ENCODE results near the gene MRPL43.
"Not testable (repeated sequence)": the region's sequence is repeated elsewhere in the genome, so short reads cannot be mapped to it uniquely, and the experiment has no call there.

MRPL43 gene

DNA sequence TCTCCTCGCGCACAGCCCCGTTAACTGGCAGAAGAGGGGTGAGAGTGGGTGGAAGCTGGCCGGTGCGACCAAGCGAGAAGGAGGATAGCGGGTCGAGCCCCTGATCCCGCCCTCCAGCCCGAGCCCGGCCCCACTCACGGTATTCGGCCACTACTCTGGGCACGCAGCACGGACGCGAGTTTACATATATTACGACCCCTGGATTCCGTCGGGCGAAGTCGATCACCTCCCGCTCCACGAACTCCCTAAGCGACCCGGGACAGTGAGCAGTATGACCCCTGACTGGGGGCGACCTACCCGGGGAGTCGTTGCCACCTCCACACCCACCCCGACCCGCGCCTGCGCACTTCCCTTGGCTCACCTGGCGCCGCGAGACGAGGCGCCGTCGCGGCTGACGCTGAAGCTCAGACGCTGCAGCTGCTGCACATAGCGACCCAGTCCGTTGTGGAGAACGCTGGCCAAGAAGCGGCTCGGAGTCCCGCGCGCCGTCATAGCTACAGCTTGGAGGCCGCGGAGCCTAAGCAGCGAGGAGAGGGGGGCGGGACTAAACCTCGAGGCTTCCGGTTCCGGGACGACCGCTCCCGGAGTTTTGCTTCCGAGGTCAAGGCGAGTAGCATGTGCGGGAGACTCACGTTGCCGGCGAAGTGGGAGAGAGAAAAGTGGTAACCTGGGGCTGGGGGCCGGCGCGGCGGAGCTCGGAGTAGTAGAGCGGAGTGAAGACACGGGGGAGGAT is at the start of gene MRPL43, which contains the start of gene TWNK:
Gene MRPL43 (minus strand): TSS at position 546 of the 733 bp plus-strand sequence. CDS start 54 bp downstream, at position 492.
Gene TWNK (plus strand): TSS at position 592 of the 733 bp plus-strand sequence. CDS start 668 bp downstream, outside the sequence.
- DNase-seq: peak; percentile 94

DNA sequence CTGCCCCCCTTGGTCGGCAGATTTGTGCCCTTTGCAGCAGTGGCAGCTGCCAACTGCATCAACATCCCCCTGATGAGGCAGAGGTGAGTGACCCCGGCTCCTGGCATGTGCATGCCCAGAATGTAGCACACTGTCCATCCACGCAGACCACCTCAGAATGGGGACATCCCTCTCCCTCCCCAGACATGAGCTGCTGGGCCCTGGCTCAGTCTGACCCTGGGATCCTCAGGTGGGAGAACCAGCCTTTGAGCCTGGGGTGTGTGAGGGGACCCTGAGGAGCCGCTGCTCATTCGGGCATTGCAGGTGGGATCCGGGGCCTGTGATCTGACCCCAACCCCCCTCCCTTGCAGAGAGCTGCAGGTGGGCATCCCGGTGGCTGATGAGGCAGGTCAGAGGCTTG is 49.4 kb upstream of the MRPL43 start:
- DNase-seq: no peak

DNA sequence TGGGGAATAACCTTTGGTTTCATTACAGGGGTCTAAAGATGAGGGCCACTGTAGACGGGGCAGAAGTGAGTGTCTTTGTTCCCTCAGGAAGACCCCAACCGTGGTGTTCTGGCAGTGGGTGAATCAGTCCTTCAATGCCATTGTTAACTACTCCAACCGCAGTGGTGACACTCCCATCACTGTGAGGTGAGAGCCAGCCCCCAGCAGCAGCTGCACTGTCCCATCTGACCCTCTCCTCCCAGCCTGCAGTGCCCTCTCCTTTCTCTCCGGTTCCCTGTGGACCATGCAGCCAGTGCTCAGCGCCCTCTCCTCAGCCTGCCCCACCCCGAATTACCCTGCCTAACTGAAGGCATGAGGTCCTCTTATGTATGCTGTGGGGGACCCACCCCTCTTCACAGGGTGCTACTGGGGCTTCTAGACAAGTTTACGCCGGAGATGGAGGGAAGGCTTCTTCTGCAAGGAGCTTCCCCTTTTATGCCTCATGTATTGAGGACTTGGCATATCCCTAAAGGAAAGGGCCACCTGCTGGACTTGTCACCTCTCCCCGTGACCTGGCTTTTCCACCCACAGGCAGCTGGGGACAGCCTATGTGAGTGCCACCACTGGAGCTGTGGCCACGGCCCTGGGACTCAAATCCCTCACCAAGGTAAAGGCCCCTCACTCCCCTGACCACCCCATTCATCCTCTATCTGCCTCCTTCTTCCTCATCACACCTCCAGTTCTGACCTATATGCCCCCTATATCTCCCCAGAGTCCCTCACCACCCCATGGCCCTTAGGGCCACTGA is 48.8 kb upstream of the MRPL43 start:
- no peak for DNase-seq

DNA sequence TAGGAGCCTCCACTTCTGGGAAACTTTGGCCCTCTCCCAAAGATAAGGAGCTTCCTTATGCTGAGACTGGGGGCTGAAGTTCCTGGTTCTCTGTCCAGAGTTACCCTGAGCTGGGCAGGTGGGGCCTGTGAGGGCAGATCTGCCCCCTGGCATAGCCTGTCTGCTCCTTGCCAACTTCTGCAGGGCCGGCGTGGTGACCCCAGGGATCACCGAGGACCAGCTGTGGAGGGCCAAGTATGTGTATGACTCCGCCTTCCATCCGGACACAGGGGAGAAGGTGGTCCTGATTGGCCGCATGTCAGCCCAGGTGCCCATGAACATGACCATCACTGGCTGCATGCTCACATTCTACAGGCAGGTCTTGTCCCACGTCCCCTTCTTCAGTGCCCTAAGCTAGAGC is 48.0 kb upstream of the MRPL43 start:
- DNase-seq: no peak

DNA sequence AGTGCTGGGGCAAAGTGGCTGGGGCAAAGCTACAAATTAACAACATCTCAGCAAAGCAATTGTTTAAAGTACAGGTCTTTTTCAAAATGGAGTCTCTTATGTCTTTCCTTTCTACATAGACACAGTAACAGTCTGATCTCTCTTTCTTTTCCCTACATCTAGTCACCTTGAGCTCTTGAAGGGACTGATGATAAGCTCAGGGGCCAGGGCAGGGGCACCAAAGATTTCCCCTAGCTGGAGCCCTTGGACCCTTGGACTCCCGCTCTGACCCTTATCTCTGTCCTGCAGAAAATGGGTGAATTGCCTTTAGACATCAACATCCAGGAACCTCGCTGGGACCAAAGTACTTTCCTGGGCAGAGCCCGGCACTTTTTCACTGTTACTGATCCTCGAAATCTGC is 47.1 kb upstream of the MRPL43 start:
- not testable (repeated sequence) for DNase-seq

DNA sequence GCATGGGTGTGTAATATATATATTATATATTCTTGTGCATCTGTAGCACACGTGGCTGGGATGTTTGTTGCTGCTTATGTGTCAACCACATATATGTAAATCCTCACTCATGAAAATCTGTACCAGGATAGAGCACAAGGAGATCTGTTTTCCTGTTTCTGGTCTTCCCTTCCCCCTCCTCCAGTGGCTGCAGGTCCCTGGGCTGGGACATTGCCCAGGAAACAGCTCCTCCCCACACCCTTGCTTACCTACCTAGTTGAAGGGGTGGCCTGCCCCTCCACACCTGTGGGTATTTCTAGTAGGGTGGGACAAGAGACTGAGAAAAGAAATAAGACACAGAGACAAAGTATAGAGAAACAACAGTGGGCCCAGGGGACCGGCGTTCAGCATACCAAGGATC is 46.0 kb upstream of the MRPL43 start:
- no peak for DNase-seq

DNA sequence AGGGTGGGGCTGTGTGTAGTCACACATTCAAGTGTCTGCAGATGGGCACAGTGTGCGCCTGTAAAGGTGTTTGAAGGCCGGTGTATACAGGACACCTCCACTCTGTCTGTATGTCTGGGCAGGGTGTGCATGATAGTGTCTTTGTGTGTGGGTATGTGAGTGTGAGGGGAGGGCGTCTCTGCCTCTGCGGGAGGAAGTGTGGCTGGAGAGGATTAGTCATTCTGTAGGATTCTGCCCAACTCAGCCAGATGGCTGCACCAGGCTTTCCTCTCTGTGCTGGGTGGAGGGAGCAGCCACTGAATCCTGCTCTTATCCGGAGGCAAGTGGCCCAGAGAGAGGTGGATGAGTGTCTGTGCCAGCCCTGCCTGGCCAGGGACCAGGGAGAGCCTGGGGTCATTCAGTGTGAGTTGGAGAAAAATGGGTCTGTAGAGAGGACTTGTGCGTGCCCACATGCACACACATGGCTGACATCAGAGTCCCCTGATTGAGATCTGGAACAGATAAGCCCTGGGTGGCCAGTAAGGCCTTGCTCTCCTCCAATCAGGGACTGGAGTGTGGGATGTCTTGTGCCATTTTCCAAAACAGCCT is 45.4 kb upstream of the MRPL43 start:
- DNase-seq: peak; percentile 85

DNA sequence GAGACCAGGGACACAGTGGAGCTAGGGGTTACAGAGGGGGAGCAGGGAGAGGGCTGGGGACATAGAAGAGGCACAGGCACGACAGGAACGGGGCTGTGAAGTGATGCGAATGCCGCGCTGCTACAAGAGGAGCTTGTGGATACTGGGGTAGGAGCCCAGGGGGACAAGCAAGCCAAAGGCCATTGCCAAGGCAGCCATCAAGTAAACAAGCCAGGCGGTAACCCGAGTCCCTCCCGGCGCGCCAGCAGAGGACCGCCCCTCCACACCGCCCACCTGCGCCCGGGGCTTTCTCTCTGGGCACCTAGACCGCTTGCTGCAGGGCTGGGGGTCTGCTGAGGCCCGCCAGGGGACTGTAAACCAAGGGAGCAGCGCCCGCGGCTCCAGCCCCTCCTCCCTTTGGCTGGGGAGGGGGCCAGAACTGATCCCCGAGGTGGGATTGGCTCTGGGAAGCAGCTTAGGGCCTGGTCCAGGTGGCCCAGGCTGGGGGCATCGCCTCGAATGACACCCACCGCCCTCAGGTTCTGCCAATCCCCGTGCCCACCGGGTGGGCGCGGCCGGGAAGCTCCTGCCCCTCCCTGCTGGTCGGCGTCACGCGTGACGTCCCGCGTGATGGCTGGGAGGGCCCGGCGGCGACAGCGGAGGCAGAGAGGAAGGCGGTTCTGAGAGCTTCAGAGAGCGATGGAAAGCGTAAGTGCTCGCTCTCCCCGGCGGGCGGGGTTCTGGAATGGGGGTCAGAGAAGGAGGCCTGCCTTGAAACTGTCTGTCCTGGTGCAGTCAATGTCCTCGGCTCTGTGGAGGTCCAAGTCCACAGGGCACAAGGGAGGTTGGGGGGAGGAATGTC is 44.7 kb upstream of the MRPL43 start:
- DNase-seq: peak; percentile 82

DNA sequence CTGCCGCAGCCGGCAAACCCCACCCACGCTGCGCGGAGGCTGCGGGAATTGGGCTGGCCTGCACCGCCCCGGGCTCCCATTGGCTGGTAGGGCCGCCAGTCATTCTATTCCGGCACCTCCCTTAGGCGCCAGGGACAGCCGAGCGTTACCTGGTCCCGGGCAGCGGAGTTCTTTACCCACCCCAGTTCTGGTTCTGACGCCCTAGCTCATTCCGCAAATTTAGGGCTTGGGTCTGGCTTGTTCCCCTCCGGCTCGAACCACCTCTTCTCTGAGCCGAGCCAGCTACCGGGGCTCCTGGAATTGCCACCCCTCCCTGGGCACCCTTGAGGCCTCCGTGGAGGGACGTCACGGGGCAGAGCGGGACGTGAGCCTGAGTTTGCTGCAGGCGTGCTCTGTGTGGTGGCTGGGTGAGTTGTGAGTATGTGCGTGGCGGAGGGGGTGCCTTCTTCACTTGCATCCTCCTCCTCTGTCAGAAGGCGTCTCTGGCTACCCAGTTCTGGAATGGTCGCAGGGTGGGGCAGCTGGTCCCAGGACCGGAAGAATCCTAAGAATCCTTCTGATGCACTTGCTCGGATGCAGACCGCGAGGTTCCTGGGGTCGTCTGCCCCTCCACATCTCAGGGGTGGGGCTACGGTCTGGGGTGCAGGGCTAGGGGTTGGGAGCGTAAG is 44.0 kb upstream of the MRPL43 start, which contains the start of the genes PDZD7 and SFXN3:
Gene PDZD7 (minus strand): TSS at position 2 of the 668 bp plus-strand sequence. CDS start 910 bp downstream, outside the sequence.
Gene SFXN3 (plus strand): TSS at position 107 of the 668 bp plus-strand sequence. CDS start 3,461 bp downstream, outside the sequence.
- DNase-seq: peak; percentile 99

DNA sequence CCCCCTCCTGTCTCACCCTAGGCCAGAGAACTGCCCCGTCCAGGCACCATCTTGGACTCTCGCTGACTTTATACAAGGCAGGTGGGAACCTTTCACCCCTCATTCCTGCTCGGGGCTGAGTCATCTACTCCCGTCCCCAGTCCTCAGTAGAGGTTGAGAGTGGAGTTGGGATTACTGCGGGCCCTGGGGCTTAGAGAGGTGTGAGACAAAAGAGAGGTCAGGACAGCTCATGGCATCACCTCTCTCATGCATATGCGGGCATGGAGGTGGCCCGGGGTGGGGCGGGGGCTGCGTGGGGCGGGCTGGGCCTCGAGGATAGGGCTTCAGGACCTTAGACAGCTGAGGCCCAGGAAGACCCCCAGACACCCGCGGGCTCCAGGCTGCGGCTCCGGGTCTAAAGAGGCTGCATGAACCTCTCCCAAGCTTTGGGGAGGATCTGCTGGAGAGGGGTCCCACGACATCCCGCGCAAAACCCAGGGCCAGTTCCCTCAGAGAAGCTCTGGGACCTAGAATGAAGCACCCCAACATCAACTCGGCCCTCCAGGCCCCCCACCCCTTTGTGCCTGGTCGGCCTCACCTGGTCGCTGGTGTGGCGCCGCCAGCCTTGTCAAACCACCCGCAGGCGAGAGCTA is 43.3 kb upstream of the MRPL43 start:
- no peak for DNase-seq

DNA sequence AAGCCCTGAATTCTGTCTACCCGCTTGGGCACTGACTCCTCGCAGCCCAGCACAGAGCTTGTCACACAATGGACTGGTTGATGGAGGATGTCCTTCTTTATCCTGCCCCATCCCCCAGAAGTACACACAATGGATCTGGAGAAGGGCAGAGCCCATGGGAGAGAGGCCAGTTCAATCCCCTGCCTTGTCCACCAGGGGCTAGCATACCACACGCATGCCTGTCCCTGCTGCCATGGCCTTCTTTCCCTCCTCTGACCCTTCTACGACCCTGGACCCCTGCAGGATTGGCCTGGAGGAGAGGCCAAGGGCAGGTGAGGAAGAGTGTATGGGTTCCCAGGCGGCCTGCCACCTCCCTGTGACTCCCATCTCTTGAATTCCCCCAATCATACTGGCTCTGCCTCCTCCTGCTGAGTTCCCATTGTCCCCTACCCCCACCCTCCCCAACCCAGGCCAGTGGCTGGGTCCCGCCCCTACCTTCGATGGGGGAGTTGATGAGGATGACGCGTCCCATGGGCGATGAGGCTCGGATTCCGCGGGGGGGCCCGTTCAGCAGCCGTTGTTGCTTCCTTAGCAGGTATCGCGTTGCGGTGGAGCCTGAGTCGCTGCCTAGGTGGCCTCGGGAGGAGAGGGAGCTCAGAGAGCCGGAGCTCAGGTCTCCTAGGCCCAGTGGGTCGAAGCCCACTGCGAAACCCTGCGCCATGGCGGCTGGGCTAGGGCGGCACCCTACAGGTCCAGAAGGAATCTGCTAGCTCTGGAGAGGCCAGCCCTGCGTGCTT is 42.4 kb upstream of the MRPL43 start:
- no peak for DNase-seq

DNA sequence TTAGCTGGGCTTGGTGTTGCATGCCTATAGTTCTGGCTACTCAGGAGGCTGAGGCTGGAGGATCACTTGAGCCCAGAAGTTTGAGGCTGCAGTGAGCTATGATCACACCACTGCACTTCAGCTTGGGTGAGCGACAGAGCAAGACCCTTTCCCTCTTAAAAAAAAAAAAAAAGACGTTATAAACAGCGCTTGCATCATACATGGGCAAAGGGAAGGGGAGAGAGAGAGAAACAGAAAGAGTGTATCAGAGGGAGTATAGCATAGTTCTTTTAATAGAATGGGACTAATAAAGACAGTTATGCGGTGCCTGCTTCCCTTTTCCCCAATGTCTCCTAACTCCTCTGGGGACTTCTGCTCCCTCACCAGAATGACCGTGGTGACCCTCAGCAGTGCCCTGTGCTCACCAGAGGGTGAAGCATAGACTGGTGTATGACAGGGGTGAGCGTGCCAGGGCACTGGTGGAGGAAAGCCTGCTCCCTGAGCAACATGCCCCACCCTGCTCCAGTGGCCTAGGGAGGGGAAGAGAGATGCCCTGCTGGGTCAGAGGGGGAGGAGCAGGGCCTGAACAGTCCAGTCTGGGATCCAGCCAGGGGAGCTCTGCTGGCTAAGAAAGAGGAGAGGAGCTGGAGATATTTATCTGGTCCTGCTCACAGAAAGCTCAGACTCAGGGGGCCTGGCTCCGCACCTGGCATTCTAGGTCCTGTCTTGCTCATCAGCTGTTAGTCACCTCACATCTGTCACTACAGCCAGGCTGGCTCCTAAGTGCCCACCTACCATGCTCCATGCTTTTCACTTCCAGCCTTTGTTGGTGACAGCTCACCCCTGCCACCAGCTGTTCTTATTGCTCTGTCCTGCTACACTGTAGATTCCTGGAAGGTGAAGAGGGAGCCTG is 41.4 kb upstream of the MRPL43 start:
- DNase-seq: no peak

DNA sequence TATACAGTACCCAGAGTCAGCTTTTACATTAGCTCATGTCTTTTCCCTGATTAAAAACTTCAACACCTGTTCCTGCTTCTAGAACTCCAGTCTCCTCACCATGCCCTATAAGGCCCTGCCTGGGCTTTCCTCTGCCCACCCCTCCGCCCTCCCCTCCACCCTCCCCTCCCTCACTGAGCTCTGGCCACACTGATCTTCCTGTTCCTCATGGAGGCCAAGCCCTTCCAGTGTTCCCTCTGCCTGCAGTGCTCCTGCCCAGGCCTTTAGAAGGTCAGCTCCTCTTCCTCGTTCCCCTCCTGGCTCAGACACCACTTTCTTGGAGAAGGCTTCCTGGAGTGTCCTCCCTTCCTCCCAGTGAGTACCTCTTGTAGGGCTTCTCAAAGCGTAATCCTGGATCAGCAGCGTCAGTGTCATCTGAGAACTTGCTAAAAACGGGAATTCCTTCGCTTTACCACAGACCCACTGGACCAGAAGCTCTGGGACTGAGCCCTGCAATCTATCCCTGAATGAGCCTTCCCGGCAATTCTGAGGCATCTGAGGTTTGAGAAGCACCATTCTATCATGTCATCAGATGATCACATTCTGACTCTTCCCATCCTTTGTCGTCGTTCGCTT is 39.9 kb upstream of the MRPL43 start:
- DNase-seq: no peak

DNA sequence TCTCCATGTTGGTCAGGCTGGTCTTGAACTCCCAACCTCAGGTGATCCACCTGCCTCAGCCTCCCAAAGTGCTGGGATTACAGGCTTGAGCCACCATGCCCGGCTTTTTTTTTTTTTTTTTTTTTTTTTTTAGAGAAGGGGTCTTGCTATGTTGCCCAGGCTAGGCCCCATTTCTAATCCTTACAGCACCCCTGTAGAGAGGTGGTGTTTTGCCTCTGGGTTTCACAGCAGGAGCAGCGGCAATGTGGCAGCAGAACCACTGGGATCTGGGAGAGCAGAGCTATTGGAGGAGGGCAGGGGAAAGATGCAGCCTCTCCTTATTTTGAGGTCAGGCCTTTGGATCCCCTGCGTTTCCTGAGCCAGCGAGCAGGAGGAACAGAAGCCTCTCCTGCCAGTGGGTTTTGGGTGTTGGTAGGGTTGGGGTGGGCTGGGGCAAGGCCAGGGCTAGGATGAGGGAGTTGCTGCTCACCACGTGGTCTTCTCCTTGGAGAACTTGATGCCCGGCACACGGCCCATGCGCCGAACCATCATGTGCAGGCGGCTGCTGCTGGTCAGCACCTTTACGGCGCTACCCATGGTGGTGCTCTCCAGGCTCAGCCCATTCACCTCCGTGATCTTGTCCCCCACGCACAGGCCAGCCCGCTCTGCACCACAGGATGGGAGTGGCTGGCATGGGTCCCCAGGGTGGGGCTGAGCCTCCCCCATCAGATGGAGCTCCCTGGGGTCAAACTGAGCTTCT is 35.8 kb upstream of the MRPL43 start:
- no peak for DNase-seq

DNA sequence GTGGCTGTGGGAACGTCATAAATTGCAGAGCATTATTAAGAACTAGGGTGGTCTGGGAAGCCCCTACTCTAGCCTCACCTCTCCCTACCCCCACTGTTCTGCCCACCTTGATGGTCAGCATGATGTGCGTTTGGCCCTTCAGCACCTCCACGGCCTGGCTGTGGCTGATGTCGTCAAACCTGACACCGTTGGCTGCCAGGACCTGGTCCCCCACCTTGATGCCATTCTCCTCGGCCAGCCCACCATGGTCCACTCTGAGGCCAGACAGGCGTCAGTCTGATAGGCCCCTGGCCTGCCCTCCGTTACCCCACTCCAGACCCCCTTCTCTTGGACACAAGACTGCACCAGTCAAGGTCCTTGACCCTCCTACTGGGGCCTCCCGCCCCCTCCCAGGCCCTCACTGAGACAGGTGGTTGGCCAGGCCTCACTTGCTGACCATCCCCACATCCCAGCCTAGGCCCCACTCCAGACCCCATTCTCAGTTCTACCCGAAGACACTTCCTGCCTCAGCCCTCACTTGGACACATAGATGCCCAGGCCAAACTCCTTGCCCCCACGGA is 34.5 kb upstream of the MRPL43 start:
- no peak for DNase-seq

DNA sequence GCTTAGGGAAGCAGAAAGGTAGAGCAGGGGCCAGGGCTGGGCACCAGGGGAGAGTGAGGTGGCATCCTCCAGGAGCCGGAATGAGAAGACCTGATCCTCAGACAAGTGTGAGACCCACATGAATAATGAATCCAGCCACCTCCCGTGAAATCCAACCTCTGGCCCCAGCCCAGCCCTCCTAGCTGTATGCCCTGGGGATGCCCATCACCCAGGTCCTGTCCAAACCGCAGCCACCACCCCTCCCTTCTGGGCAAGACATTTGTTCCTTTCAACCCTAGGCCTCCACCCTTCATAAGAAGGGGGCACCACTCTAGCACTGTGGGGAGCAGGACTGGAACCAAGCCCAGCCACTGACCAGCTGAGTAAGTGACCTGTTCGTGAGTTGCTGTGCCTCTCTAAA is 33.9 kb upstream of the MRPL43 start:
- no peak for DNase-seq

DNA sequence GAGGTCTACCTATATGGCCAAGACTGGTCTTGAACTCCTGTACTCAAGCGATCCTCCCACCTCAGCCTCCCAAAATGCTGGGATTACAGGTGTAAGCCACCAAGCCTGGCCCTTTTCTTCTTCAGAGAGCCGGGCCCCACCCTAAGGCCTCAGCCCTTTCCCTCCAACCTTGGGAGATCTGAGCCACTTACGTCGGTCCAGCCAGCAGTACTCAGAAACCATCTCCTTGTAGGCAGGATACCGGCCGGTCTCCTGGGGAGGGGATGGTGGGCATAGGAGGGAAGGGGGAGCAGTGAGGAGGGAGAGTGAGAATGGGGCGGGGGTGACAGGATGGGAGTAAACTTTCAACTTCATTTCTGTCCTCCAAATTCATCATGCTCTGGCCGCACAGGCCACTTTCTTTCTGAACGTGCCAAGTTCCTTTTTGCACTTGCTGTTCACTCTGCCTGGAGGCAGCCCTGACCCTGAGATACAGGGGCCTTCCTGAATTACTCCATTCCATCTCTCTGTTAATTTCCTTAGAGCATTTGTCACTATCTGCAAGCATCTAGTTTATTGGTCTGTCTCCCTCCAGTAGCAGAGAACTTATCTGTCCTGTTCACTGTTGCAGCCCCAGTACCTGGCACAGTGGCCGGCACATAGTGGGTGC is 33.3 kb upstream of the MRPL43 start:
- DNase-seq: no peak

DNA sequence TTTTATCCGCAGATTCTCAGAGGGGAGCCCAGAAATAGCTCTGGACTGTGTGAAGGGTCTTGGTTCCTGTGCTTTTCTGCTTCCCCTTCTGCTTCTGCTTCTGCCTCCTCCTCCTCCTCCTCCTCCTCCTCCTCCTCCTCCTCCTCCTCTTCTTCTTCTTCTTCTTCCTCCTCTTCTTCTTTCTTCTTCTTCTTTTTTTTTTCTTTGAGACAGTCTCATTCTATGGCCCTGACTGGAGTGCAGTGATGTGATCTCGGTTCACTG is 32.1 kb upstream of the MRPL43 start:
- DNase-seq: no peak
